ENCODE results near the gene NPEPL1.

Gene NPEPL1

DNA sequence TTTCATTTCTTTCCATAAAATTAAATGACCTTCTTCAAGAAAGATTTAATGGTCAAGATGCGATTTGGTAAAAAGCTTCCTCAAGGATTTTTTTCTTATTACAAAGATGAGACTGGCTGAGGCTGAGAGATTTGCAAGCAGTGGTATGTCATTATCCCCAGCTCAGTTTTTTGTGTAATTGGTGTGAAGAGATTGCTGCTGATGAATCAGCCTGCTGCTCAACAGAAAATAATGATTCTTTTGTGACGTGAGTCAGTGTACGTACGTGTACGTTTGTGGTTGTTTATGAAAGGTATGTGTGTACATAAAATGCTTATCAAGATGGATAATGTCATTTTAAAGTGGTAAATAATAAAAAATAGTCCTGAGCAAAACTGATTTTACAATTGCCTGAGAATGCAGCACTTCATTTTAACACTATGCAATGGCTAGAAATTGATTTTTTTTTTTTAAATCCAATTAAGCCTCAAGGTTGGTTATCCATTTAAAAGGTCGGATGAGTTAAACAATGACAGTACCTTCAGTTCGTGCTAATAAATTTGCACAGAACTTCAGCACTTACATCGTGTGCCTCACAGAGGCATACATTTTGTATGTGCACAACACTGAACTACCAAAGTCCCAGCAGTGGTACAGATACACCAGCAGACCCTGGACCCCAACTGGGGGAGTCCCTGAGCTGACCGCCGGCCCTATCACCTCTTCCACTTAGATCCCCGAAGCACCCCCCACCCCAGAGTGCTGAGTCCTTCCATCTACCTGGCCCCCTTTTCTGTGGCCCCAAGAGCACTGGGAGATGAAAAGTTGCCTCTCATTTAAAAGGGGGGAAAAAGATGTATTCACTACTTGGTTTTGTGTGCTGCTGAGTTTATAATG lies 9.7 kb upstream of the NPEPL1 start:
- no peak for DNase-seq (ENCODE audit: low read depth, low spot score)

DNA sequence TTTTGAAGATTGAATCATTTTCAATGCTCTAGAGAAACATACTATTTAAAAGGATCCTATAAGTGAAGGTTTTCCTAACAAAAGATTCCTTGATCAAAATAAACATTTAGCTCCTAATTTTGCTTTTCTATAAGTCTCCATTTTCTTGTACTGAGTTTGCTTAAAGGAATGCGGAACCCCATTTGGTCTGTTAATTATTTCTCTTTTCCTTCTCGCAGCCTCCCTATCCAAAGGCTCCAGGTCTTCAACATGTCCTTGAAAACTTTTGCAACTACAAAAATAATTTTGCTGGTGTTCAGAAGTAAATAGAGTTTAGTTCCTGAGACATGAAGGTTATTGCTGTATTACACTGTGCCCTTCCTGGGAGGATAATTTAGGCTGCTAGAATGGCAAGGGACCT lies 8.3 kb upstream of the NPEPL1 start:
- DNase-seq (ENCODE audit: low read depth, low spot score), result no peak

DNA sequence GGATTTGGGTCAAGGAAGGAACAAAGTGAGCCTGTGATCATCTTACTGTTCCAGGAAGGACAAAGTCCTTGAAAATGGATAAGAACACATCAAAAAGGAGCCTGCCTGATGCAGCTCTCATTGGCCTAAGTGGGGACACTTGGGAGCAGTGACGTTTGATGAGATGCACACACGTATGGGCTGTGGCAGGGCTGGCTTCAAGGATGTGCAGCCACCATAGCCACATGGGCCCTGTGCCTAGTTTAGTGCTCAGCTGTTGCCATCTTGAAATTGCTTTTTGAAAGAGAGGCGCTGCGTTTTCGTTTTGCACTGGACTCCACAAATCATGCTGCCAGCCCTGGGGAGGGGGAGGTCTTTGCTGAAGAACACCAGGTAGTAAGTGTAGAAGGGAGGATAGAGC lies 6.6 kb upstream of the NPEPL1 start:
- DNase-seq (ENCODE audit: low read depth, low spot score), result no peak

DNA sequence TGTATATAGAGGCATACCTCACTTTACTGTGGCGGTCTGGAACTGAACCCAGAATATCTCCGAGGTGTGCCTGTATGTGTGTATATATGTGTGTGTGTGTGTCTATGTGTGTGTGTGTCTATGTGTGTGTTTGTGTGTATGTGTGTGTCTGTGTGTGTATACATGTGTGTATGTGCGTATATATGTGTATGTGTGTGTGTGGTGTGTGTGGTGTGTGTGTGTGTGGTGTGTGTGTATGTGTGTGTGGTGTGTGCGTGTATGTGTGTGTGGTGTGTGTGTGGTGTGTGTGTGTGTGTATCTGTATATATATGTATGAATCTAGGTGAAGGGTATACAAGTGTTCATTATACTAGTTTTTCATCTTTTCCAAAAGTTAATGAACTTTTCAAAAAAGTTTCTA lies 4.2 kb upstream of the NPEPL1 start:
- no peak for DNase-seq (ENCODE audit: low read depth, low spot score)

- DNase-seq (ENCODE audit: low read depth, low spot score), result no peak
Observed at GRCh38 chr20:58688840-58689239, 3.8 kb upstream of the NPEPL1 start.

- DNase-seq (ENCODE audit: low read depth, low spot score), result no peak
Observed at GRCh38 chr20:58690396-58691135, 2.0 kb upstream of the NPEPL1 start.

DNA sequence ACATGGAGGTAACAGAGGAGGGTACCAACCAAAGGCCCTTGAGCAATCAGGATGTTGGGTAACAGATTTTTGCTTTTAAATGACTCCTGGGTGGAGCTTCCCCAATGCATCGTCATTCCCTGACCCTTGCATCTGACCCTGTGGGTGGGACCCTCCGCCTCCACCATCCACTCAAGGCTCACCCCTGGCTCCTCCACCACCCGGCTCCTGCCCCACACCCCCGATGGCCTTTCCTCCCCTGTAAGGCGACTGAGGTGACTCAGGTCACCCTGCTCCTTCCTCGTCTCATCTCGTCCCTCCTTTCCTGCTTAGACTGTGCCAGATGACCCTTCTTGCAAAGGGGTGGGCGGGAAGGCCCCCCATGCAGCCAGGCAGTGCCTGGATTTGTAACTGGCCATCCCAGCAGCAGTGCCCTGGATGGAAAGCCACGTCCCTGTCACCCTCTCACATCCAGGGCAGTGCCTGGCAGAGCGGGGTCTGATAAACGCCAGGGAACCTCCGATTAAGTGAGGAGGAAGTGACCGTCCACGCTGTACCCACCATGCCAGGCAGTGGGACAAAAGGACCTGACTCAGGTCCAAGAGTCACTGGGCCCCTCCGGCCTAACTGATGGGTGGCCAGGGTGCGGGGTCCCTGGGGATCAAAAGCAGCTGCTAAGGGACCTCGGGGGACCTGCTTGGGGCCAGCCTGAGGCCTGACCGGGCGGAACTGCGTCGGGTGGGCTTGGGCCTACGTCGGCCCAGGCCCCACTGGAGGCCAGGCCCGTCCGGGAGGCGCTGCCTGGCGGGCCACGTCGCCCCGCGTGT lies 624 bp upstream of the NPEPL1 start:
- no peak for DNase-seq (ENCODE audit: low read depth, low spot score)

GRCh38 chr20:58693226-58694006 lies 816 bp downstream of the NPEPL1 start:
- no peak for DNase-seq (ENCODE audit: low read depth, low spot score)

- no peak for DNase-seq (ENCODE audit: low read depth, low spot score)
Observed at GRCh38 chr20:58694241-58695083, 1.9 kb downstream of the NPEPL1 start.

GRCh38 chr20:58695084-58695722 lies 2.6 kb downstream of the NPEPL1 start:
- no peak for DNase-seq (ENCODE audit: low read depth, low spot score)

- no peak for DNase-seq (ENCODE audit: low read depth, low spot score)
Observed at GRCh38 chr20:58695895-58696375, 3.3 kb downstream of the NPEPL1 start.

DNA sequence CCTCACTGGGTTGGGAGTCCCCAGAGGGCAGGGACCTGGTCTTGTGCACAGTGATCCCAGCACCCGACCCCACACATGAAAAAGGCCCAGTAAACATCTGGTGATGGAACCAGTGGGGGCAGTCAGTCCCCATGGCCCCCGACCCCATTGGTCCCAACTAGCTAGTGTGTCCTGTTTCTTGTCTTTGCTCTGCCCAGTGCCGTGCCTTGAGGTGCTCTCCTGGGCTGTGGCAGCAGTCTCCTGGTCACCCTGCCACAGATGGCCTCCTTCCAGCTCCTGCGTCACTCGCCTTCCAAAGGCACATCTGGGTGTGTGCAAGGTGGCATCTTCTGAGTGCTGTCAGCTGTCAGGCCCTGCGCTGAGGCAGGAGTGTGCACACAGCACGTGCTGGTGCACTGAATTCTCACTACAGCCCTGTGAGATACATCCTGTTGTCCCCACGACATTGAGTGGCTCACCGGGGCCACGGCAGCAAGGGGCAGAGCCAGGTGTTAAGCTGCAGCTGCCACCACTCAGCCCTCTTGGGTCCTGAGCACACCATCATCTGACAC lies 3.9 kb downstream of the NPEPL1 start:
- no peak for DNase-seq (ENCODE audit: low read depth, low spot score)

- DNase-seq (ENCODE audit: low read depth, low spot score), result no peak
Observed at GRCh38 chr20:58697201-58697866, 4.7 kb downstream of the NPEPL1 start.

GRCh38 chr20:58697867-58698703 lies 5.5 kb downstream of the NPEPL1 start:
- DNase-seq (ENCODE audit: low read depth, low spot score), result no peak

DNA sequence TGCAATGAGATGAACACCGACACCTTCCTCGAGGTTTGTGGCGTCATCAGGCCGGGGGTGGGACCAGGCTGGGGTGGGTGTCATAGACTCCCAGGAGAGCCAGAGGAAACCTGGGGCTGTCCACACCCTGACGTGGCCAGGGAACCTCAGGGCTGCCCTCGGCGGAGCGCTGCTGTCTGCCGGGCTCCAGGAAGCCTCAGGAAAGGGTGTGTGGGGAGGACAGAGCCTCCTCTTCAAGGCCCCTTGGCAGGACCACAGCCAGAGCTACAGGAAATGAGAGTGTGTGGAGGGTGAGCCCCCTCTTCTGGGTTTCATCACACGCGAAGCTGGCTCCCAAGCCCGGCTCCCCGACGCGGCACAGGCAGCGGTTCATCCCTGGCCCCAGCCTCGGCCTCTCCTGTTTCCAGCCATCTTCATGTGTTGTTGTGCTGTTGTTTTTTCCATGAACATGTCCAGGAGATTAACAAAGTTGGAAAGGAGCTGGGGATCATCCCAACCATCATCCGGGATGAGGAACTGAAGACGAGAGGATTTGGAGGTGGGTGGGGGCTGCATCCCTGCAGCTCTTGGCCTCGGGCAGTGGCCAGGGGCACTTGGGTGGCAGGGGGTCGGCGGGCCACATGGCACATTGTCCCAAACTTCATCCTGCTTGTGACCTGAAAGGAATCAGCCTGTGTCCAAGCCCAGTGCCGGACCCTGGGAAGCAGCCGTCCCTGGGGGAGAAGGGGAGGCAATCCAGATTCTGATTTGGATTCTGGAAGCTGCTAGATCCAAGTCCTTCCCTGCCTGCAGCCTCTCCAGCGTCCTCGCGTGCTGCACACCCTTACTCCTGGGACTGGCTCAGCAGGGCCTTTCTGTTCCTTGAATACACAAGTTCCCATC lies 6.4 kb downstream of the NPEPL1 start:
- no peak for DNase-seq (ENCODE audit: low read depth, low spot score)

- no peak for DNase-seq (ENCODE audit: low read depth, low spot score)
Observed at GRCh38 chr20:58699623-58700107, 7.1 kb downstream of the NPEPL1 start.

Data from activated CD4-positive, CD25-positive, alpha-beta regulatory T cell treated with anti-CD3 and anti-CD28 coated beads, Interleukin-2, amount 50 U/mL, for 16 hours (primary cell).